Sigmoid colon (tissue), 7 donors: ENCODE measurements around the gene MARCO. TPM values are rescaled to one million over a fixed set of nuclear protein-coding genes. Genes with fewer than 3 reads are reported as not detected.

Source experiments
- DNase-seq: peaks from one replicate; pipeline ENCODE4 v3.0.0-alpha.2; 2019
- H3K27ac ChIP-seq, 4 donors: fragments of 200-600 bp; sonication (generic); one replicate each; pipeline ENCODE4 v1.5.1; 2016 to 2019; ENCODE audit warnings: mild to moderate bottlenecking in 1 of 4
- H3K27me3 ChIP-seq, 3 donors: fragments of 200-600 bp; sonication (generic); one replicate each; pipeline ENCODE4 v1.5.1; 2019; ENCODE audit warnings: mild to moderate bottlenecking in 1 of 3
- H3K36me3 ChIP-seq, 4 donors: fragments of 200-600 bp; sonication (generic); one replicate each; pipeline ENCODE4 v1.5.1; 2016 to 2019
- H3K4me1 ChIP-seq, 4 donors: fragments of 200-600 bp; sonication (generic); one replicate each; pipeline ENCODE4 v1.5.1; 2017 to 2019
- H3K4me3 ChIP-seq, 4 donors: fragments of 200-600 bp; sonication (generic); one replicate each; pipeline ENCODE4 v1.5.1; 2017 to 2019; ENCODE audit warnings: mild to moderate bottlenecking in 2 of 4, moderate library complexity in 1 of 4
- H3K9me3 ChIP-seq, 4 donors: fragments of 200-600 bp in 3 of 4; sonication (generic) in 3 of 4; one replicate each; pipeline versions ENCODE4 v1.5.1 to v1.6.1; 2013 to 2019
- EP300 ChIP-seq, 4 donors: sonication (generic); formaldehyde crosslinking; IDR thresholded peaks; one replicate each; pipeline ENCODE4 v1.6.1; 2017; ENCODE audit warnings: antibody characterized with exemption in 4 of 4
- POLR2A ChIP-seq, 2 donors: fragments of 450-650 bp; IDR thresholded peaks; one replicate each; pipeline ENCODE4 v1.6.1; 2016; ENCODE audit warnings: antibody characterized with exemption in 2 of 2, mild to moderate bottlenecking in 2 of 2, moderate library complexity in 2 of 2
- POLR2AphosphoS5 ChIP-seq, 4 donors: sonication (generic); formaldehyde crosslinking; IDR thresholded peaks; one replicate each; pipeline ENCODE4 v1.6.1; 2017; ENCODE audit warnings: antibody characterized with exemption in 4 of 4
- WGBS, 2 donors: extraction: QIAGEN DNeasy Blood & Tissue Kit; methylation state at CpG; one replicate each; pipeline ENCODE4 v1.1.7; 2013; 5-methylcytosine and 5-hydroxymethylcytosine counted together
- intact Hi-C: fragments of 100-400 bp; cut with DNase I; formaldehyde crosslinking; loops from one replicate; pipeline ENCODE4 v1.15.1; 2023
- polyA plus RNA-seq, 3 donors: library from polyadenylated mRNA; stranded (reverse); fragments of 200-250 nt; gene quantifications; one replicate each; pipeline ENCODE4 v1.2.3, GENCODE V29; 2013
- total RNA-seq, 4 donors: library from RNA; depleted of rRNA; stranded (reverse); fragments of >200 nt; gene quantifications; one replicate each; pipeline ENCODE4 v1.1.0, GENCODE V29; 2016
- TF ChIP-seq, protein P1 (sequence below), 4 experiments: fragments of 450-650 bp in 3 of 4; fragments of 200-600 bp in 1 of 4; IDR thresholded peaks; one replicate each; pipeline ENCODE4 v1.5.1; 2016 to 2019; ENCODE audit warnings: antibody characterized with exemption in 4 of 4, mild to moderate bottlenecking in 3 of 4, moderate library complexity in 2 of 4
- donor health status: healthy with polysubstance abuse.
- donor health status: Bipolar disorder and iron deficiency.
- donor health status: healthy.

The MARCO gene, protein sequence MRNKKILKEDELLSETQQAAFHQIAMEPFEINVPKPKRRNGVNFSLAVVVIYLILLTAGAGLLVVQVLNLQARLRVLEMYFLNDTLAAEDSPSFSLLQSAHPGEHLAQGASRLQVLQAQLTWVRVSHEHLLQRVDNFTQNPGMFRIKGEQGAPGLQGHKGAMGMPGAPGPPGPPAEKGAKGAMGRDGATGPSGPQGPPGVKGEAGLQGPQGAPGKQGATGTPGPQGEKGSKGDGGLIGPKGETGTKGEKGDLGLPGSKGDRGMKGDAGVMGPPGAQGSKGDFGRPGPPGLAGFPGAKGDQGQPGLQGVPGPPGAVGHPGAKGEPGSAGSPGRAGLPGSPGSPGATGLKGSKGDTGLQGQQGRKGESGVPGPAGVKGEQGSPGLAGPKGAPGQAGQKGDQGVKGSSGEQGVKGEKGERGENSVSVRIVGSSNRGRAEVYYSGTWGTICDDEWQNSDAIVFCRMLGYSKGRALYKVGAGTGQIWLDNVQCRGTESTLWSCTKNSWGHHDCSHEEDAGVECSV
- total RNA-seq (10 to 100 TPM in 3 of 4 donors, 1 to 10 TPM in 1; 3.3 to 18.7 (median 16.2) TPM), polyA plus RNA-seq (1 to 10 TPM in 2 of 3 donors, not detected in 1; 4.4 to 5.4 TPM)

DNA sequence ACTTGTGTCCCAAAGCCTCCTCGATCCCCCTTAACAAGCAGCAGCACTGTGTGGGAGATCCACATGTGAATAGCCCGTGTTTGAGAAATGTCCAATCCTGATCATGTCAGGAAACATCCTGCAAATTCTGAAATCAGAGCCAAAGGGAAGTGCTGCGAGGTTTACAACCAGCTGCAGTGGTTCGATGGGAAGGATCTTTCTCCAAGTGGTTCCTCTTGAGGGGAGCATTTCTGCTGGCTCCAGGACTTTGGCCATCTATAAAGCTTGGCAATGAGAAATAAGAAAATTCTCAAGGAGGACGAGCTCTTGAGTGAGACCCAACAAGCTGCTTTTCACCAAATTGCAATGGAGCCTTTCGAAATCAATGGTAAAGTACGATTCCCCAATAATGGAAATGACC lies at the start of gene MARCO:
TSS of gene MARCO (plus strand) at position 164 of the 400 bp plus-strand sequence. CDS start at position 271, 107 bp downstream.
- Histone ChIP-seq H3K4me1 (no peaks in the 10 kb centered on the region), H3K9me3 (no peaks in the 10 kb centered on the region), H3K27me3 (no peaks in the 10 kb centered on the region), H3K36me3 (no peaks in the 10 kb centered on the region), H3K4me3 (no peak within 1 kb of the TSS), H3K27ac (no peak within 1 kb of the TSS)
- intact Hi-C loops: no loop called here
- DNase-seq: no peak
- TF ChIP-seq, protein P1, sequence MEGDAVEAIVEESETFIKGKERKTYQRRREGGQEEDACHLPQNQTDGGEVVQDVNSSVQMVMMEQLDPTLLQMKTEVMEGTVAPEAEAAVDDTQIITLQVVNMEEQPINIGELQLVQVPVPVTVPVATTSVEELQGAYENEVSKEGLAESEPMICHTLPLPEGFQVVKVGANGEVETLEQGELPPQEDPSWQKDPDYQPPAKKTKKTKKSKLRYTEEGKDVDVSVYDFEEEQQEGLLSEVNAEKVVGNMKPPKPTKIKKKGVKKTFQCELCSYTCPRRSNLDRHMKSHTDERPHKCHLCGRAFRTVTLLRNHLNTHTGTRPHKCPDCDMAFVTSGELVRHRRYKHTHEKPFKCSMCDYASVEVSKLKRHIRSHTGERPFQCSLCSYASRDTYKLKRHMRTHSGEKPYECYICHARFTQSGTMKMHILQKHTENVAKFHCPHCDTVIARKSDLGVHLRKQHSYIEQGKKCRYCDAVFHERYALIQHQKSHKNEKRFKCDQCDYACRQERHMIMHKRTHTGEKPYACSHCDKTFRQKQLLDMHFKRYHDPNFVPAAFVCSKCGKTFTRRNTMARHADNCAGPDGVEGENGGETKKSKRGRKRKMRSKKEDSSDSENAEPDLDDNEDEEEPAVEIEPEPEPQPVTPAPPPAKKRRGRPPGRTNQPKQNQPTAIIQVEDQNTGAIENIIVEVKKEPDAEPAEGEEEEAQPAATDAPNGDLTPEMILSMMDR (IDR thresholded peaks at IDR 0.05): no peak
- no peak for TF ChIP-seq EP300 (IDR thresholded peaks at IDR 0.05)
- no peak for TF ChIP-seq POLR2A (IDR thresholded peaks at IDR 0.05)
- TF ChIP-seq POLR2AphosphoS5 (IDR thresholded peaks at IDR 0.05): peak in 1 of 4 donors; percentile 10
- WGBS, 2 donors: 78 to 82% methylated on average over 7 of the region's 7 CpGs

- no peaks in the 10 kb centered on the region for H3K4me1 ChIP-seq
- intact Hi-C loops: no loop called here
- H3K9me3 ChIP-seq: peaks cover 0 to 11% (median 5%) of the 10 kb centered on the region in 4 donors
- no peaks in the 10 kb centered on the region for H3K27me3 ChIP-seq
- no peak overlapping the region for H3K4me3 ChIP-seq
- 87 to 89% methylated on average over 3 of the region's 3 CpGs for WGBS, 2 donors
- no peak for TF ChIP-seq POLR2A (IDR thresholded peaks at IDR 0.05)
- TF ChIP-seq POLR2AphosphoS5 (IDR thresholded peaks at IDR 0.05): no peak
- TF ChIP-seq EP300 (IDR thresholded peaks at IDR 0.05): no peak
- TF ChIP-seq, protein P1 (IDR thresholded peaks at IDR 0.05): no peak
- H3K27ac ChIP-seq: no peak overlapping the region
- no peaks in the 10 kb centered on the region for H3K36me3 ChIP-seq
- DNase-seq: no peak
These were observed 48.9 kb upstream of the MARCO start for GRCh38 chr2:118893100-118893499.

DNA sequence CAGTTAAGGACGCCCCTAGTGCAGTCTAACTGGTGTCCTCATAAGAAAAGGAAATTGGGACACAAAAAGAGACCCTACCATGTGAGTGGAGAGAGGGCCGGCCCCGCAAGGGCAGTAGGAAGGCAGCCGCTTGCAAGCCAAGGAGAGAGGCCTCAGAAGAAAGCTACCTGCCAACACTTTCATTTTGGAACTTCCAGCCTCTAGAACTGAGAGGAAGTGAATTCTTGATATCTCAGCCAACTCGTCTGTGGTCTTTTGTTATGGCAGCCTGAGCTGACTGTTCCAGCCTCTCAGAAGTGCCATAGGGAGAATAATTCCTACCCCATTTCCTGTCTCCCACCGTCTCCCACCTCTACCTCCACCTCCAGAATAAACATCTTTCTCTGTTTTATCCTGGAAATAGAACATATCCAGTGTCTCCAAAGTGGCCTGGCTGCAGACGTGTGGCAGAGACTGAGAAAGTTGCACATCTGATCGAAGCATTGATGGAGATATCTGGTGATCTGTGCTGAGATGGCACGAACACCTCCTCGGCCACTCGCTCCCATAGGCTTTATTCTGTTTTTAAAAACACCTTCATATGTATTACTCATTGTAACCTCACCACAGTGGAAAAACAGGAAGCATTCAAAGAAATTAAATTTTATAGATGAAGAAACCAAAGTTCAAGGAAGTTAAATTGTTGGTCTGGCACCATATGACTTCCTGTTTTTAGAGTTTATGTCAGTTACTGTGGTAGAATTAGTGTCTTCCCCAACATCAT lies 39.5 kb upstream of the MARCO start:
- no peaks in the 10 kb centered on the region for H3K36me3 ChIP-seq
- H3K27me3 ChIP-seq: no peaks in the 10 kb centered on the region
- H3K4me1 ChIP-seq: no peaks in the 10 kb centered on the region
- H3K27ac ChIP-seq: no peak overlapping the region
- 41 to 58% methylated on average over 11 of the region's 11 CpGs for WGBS, 2 donors
- no peak for DNase-seq
- intact Hi-C loops: no loop called here
- H3K4me3 ChIP-seq: no peak overlapping the region
- H3K9me3 ChIP-seq: no peaks in the 10 kb centered on the region
- no peak for TF ChIP-seq POLR2A (IDR thresholded peaks at IDR 0.05)
- no peak for TF ChIP-seq POLR2AphosphoS5 (IDR thresholded peaks at IDR 0.05)
- TF ChIP-seq, protein P1 (IDR thresholded peaks at IDR 0.05): no peak
- TF ChIP-seq EP300 (IDR thresholded peaks at IDR 0.05): no peak

- H3K9me3 ChIP-seq: no peaks in the 10 kb centered on the region
- WGBS, 2 donors: 14 to 45% methylated on average over 2 of the region's 2 CpGs
- no peaks in the 10 kb centered on the region for H3K4me1 ChIP-seq
- H3K27ac ChIP-seq: no peak overlapping the region
- DNase-seq: no peak
- H3K4me3 ChIP-seq: no peak overlapping the region
- H3K36me3 ChIP-seq: no peaks in the 10 kb centered on the region
- intact Hi-C loops: no loop called here
- TF ChIP-seq POLR2A (IDR thresholded peaks at IDR 0.05) (no peak), EP300 (IDR thresholded peaks at IDR 0.05) (no peak), POLR2AphosphoS5 (IDR thresholded peaks at IDR 0.05) (no peak)
- TF ChIP-seq, protein P1 (IDR thresholded peaks at IDR 0.05): no peak
- no peaks in the 10 kb centered on the region for H3K27me3 ChIP-seq
These were observed 39.0 kb upstream of the MARCO start for GRCh38 chr2:118903029-118903351.
